GM13977 (cell line): Measurements from ENCODE around the gene PLA2G4D.

Experiments used
- DNase-seq: peaks from one replicate; pipeline ENCODE4 v3.0.0; 2012; ENCODE audit warnings: low spot score
- CTCF ChIP-seq: IDR thresholded peaks from 2 replicates; pipeline ENCODE4 v1.5.1; 2012; ENCODE audit warnings: mild to moderate bottlenecking, control low read depth; ENCODE audit not compliant: insufficient read depth; ENCODE audit errors: extremely low read depth, missing control alignments
- in situ Hi-C: fragments of 300-500 bp; cut with MboI; formaldehyde crosslinking; loops from one replicate; pipeline ENCODE4 v1.12.0; 2022; ENCODE audit warnings: low sequenced_read_pairs, low pct_unique_long_range_greater_than_20kb, mixed read lengths, inconsistent platforms; ENCODE audit not compliant: unreplicated experiment

PLA2G4D gene

DNA sequence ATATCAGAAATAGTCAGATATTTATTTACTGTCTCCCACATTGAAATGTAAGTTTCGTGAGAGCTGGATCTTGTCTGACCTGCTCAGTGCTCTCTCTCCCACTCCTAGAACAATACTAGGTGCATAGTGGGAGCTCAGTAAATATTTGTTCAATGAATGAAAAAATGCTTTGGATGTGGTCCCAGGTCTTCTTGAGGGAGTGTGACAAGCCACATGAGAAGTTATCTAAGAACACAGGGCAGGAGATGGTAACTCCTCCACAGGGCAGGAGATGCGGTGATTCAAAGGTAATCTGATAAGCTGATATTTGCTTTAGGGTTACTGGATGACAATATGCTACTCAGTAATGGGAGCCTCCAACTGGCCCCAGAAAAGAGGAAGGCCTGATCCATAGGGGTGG, 47.8 kb downstream of the PLA2G4D start:
- TF ChIP-seq CTCF: no peak
- no peak for DNase-seq
- in situ Hi-C loops: no loop called here

DNA sequence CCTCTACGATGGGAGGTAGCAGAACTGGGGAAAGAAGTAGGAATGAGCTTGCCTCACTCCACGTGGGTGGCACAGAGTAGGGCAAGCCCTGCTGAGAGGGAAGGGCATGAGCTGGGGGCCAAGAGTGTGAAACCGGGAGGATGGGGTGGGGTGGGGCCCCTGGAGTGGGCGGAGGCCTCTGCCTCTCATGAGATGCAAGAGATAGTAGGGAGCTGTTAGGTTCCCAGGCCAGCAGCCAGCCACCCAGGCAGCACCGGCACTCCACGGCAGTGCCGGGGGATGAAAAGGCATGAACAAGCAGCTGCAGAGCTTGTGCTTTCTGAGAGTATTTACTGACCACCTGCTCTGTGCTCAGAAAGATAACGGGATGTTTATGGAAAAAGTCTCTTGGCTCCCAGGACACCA, 49.1 kb downstream of the PLA2G4D start:
- TF ChIP-seq CTCF: no peak
- in situ Hi-C loops: no loop called here
- no peak for DNase-seq

- no peak for DNase-seq
- in situ Hi-C loops: no loop called here
- TF ChIP-seq CTCF: no peak
Measured at GRCh38 chr15:42042602-42043400, 51.6 kb downstream of the PLA2G4D start.

DNA sequence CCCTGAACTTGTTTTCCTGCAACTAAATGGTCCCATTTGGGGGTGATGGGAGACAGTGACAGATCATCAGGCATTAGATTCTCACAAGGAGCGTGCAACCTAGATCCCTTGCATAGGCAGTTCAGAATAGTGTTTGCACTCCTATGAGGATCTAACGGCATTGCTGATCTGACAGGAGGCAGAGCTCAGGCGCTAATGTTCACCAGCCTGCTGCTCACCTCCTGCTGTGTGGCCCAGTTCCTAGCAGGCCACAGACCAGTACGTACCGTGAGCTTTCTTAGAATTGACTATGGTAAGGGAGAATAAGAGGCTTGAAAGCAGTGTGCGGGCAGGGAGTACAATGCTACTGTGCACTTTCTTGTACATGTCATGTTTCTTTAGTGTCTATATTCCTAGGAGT, 56.0 kb downstream of the PLA2G4D start:
- DNase-seq: no peak
- in situ Hi-C loops: no loop called here
- no peak for TF ChIP-seq CTCF

DNA sequence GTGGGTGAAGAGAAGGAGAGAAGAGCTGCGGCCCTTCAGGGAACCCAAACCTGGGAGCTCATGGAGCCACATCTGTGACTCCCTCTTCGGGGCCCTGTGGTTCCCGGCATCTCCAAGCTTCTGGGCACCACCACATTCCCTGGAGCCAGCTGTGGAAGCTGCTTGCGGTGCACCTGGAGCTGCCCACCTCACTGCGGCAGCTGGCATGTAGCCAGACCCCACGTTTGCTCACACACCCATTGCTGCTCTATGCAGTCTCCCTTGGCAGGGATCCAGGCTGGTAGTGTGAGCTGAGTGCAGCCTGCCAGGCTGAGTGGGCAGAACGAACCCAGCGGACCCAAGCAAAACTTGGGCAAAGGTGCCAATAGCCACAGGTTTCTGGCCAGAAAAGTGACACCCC, 56.7 kb downstream of the PLA2G4D start:
- in situ Hi-C loops: no loop called here
- TF ChIP-seq CTCF: no peak
- no peak for DNase-seq

- in situ Hi-C loops: no loop called here
- TF ChIP-seq CTCF: no peak
Measured at GRCh38 chr15:42036966-42037365, 57.4 kb downstream of the PLA2G4D start.

More at GRCh38 chr15:42036966-42037365, 57.4 kb downstream of the PLA2G4D start:
- no peak for DNase-seq
